ENCODE data around the gene CHCHD4. TPM values are rescaled to one million over a fixed set of nuclear protein-coding genes. Genes with fewer than 3 reads are reported as not detected.

The CHCHD4 gene
- total and polyA plus RNA-seq, 2 of the 13 experiments (the other 11 are each of a cell fraction or from before 2014, with no cell fraction given): 15.8 to 24.1 TPM

- no peak; the same call in 1 of the 2 replicates for TF ChIP-seq STAG1 (CRISPR knock-in tag; IDR thresholded peaks at IDR 0.05)
- TF ChIP-seq ZNF468 (CRISPR knock-in tag; IDR thresholded peaks at IDR 0.05): no peak
- no peak for TF ChIP-seq CEBPG (CRISPR knock-in tag; IDR thresholded peaks at IDR 0.05)
- TF ChIP-seq KDM2A (CRISPR knock-in tag; IDR thresholded peaks at IDR 0.05; ENCODE audit: borderline replicate concordance, low read depth): peak; percentile 31; the same call in 1 of the 2 replicates
- TF ChIP-seq ZBED4 (CRISPR knock-in tag; IDR thresholded peaks at IDR 0.05; ENCODE audit: borderline replicate concordance): no peak
- TF ChIP-seq ZNF589 (CRISPR knock-in tag; conservative IDR thresholded peaks at IDR 0.05): no peak
- no peak for TF ChIP-seq JUNB (CRISPR knock-in tag; IDR thresholded peaks at IDR 0.05; ENCODE audit: borderline replicate concordance)
- TF ChIP-seq, protein P1, sequence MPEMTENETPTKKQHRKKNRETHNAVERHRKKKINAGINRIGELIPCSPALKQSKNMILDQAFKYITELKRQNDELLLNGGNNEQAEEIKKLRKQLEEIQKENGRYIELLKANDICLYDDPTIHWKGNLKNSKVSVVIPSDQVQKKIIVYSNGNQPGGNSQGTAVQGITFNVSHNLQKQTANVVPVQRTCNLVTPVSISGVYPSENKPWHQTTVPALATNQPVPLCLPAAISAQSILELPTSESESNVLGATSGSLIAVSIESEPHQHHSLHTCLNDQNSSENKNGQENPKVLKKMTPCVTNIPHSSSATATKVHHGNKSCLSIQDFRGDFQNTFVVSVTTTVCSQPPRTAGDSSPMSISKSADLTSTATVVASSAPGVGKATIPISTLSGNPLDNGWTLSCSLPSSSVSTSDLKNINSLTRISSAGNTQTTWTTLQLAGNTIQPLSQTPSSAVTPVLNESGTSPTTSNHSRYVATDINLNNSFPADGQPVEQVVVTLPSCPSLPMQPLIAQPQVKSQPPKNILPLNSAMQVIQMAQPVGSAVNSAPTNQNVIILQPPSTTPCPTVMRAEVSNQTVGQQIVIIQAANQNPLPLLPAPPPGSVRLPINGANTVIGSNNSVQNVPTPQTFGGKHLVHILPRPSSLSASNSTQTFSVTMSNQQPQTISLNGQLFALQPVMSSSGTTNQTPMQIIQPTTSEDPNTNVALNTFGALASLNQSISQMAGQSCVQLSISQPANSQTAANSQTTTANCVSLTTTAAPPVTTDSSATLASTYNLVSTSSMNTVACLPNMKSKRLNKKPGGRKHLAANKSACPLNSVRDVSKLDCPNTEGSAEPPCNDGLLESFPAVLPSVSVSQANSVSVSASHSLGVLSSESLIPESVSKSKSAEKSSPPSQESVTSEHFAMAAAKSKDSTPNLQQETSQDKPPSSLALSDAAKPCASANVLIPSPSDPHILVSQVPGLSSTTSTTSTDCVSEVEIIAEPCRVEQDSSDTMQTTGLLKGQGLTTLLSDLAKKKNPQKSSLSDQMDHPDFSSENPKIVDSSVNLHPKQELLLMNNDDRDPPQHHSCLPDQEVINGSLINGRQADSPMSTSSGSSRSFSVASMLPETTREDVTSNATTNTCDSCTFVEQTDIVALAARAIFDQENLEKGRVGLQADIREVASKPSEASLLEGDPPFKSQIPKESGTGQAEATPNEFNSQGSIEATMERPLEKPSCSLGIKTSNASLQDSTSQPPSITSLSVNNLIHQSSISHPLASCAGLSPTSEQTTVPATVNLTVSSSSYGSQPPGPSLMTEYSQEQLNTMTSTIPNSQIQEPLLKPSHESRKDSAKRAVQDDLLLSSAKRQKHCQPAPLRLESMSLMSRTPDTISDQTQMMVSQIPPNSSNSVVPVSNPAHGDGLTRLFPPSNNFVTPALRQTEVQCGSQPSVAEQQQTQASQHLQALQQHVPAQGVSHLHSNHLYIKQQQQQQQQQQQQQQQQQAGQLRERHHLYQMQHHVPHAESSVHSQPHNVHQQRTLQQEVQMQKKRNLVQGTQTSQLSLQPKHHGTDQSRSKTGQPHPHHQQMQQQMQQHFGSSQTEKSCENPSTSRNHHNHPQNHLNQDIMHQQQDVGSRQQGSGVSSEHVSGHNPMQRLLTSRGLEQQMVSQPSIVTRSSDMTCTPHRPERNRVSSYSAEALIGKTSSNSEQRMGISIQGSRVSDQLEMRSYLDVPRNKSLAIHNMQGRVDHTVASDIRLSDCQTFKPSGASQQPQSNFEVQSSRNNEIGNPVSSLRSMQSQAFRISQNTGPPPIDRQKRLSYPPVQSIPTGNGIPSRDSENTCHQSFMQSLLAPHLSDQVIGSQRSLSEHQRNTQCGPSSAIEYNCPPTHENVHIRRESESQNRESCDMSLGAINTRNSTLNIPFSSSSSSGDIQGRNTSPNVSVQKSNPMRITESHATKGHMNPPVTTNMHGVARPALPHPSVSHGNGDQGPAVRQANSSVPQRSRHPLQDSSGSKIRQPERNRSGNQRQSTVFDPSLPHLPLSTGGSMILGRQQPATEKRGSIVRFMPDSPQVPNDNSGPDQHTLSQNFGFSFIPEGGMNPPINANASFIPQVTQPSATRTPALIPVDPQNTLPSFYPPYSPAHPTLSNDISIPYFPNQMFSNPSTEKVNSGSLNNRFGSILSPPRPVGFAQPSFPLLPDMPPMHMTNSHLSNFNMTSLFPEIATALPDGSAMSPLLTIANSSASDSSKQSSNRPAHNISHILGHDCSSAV (CRISPR knock-in tag; IDR thresholded peaks at IDR 0.05; ENCODE audit: borderline replicate concordance): no peak
- TF ChIP-seq ZNF616 (CRISPR knock-in tag; IDR thresholded peaks at IDR 0.05; ENCODE audit: low read depth): 0 out of 2 replicates have a peak, but pooled peaks have one; percentile 41
- TF ChIP-seq, protein P2, sequence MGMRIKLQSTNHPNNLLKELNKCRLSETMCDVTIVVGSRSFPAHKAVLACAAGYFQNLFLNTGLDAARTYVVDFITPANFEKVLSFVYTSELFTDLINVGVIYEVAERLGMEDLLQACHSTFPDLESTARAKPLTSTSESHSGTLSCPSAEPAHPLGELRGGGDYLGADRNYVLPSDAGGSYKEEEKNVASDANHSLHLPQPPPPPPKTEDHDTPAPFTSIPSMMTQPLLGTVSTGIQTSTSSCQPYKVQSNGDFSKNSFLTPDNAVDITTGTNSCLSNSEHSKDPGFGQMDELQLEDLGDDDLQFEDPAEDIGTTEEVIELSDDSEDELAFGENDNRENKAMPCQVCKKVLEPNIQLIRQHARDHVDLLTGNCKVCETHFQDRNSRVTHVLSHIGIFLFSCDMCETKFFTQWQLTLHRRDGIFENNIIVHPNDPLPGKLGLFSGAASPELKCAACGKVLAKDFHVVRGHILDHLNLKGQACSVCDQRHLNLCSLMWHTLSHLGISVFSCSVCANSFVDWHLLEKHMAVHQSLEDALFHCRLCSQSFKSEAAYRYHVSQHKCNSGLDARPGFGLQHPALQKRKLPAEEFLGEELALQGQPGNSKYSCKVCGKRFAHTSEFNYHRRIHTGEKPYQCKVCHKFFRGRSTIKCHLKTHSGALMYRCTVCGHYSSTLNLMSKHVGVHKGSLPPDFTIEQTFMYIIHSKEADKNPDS (CRISPR knock-in tag; IDR thresholded peaks at IDR 0.05): no peak
- TF ChIP-seq ZNF430 (CRISPR knock-in tag; IDR thresholded peaks at IDR 0.05): no peak; the same call in none of the 2 replicates
- TF ChIP-seq ZNF354B (CRISPR knock-in tag; IDR thresholded peaks at IDR 0.05): no peak
- no peak for TF ChIP-seq KLF13 (CRISPR knock-in tag; IDR thresholded peaks at IDR 0.05)
- no peak for TF ChIP-seq SETDB1 (CRISPR knock-in tag; IDR thresholded peaks at IDR 0.05; ENCODE audit: borderline replicate concordance)
- no peak for TF ChIP-seq ZNF44 (CRISPR knock-in tag; IDR thresholded peaks at IDR 0.05)
Observed at GRCh38 chr3:14125193-14126016, 735 bp upstream of the CHCHD4 start (continued).
